ENCODE measurements around the gene TSC22D4. TPM values are rescaled to one million over a fixed set of nuclear protein-coding genes. Genes with fewer than 3 reads are reported as not detected.
A peak's percentile ranks its signal among the peaks of the same experiment; 100 is the strongest.

The TSC22D4 gene
- total and polyA plus RNA-seq, 2 experiments from 2014 or later = 26.2 to 89.6 TPM

GRCh38 chr7:100486111-100486636, 7.2 kb upstream of the TSC22D4 start:
- Histone ChIP-seq H3K4me1 (ENCODE audit: insufficient read depth) (peaks cover 5% of the 10 kb centered on the region), H3K27ac (no peak overlapping the region), H3K27me3 (no peaks in the 10 kb centered on the region), H3K4me3 (no peak overlapping the region), H2AFZ (no peak overlapping the region), H3K4me2 (no peak overlapping the region), H4K20me1 (ENCODE audit: insufficient read depth, poor library complexity, severe bottlenecking) (no peaks in the 10 kb centered on the region), H3K9me2 (replicated peaks; ENCODE audit: insufficient read depth) (no peaks in the 10 kb centered on the region), H3K9me3 (ENCODE audit: low read depth) (no peaks in the 10 kb centered on the region), H3K36me3 (replicated peaks; ENCODE audit: insufficient read depth, low read depth) (no peaks in the 10 kb centered on the region), H3K79me2 (no peaks in the 10 kb centered on the region)
- WGBS (ENCODE audit: low lambda C conversion rate, missing lambda C conversion rate) = 90% methylated on average over 5 of the region's 5 CpGs
- no peak for DNase-seq (ENCODE audit: low spot score)
- TF ChIP-seq EZH2phosphoT487 (IDR thresholded peaks at IDR 0.05; ENCODE audit: low read depth, severe bottlenecking, unreplicated experiment) (no peak), CTCF (IDR thresholded peaks at IDR 0.05; ENCODE audit: poor library complexity) (no peak), EZH2 (IDR thresholded peaks at IDR 0.05; ENCODE audit: borderline replicate concordance) (no peak)

- Histone ChIP-seq H3K9me2 (replicated peaks; ENCODE audit: insufficient read depth) (no peaks in the 10 kb centered on the region), H3K4me2 (peak overlapping the region; percentile 99), H4K20me1 (ENCODE audit: insufficient read depth, poor library complexity, severe bottlenecking) (no peaks in the 10 kb centered on the region), H2AFZ (no peak overlapping the region), H3K36me3 (replicated peaks; ENCODE audit: insufficient read depth, low read depth) (no peaks in the 10 kb centered on the region), H3K4me1 (ENCODE audit: insufficient read depth) (peaks cover 5% of the 10 kb centered on the region), H3K79me2 (no peaks in the 10 kb centered on the region), H3K9me3 (ENCODE audit: low read depth) (no peaks in the 10 kb centered on the region), H3K27me3 (no peaks in the 10 kb centered on the region), H3K4me3 (no peak overlapping the region), H3K27ac (no peak overlapping the region)
- peak; percentile 11 for DNase-seq (ENCODE audit: low spot score)
- 74% methylated on average over 4 of the region's 4 CpGs for WGBS (ENCODE audit: low lambda C conversion rate, missing lambda C conversion rate)
- TF ChIP-seq CTCF (IDR thresholded peaks at IDR 0.05; ENCODE audit: poor library complexity) (no peak), EZH2phosphoT487 (IDR thresholded peaks at IDR 0.05; ENCODE audit: low read depth, severe bottlenecking, unreplicated experiment) (no peak), EZH2 (IDR thresholded peaks at IDR 0.05; ENCODE audit: borderline replicate concordance) (no peak)
Observed at GRCh38 chr7:100485471-100485876, 6.5 kb upstream of the TSC22D4 start.

- Histone ChIP-seq H3K4me2 (peak overlapping the region; percentile 99), H3K36me3 (replicated peaks; ENCODE audit: insufficient read depth, low read depth) (no peaks in the 10 kb centered on the region), H4K20me1 (ENCODE audit: insufficient read depth, poor library complexity, severe bottlenecking) (no peaks in the 10 kb centered on the region), H2AFZ (no peak overlapping the region), H3K27me3 (no peaks in the 10 kb centered on the region), H3K4me1 (ENCODE audit: insufficient read depth) (peaks cover 5% of the 10 kb centered on the region), H3K4me3 (no peak overlapping the region), H3K9me3 (ENCODE audit: low read depth) (no peaks in the 10 kb centered on the region), H3K27ac (peak overlapping the region; percentile 53), H3K9me2 (replicated peaks; ENCODE audit: insufficient read depth) (no peaks in the 10 kb centered on the region), H3K79me2 (peaks cover 3% of the 10 kb centered on the region)
- TF ChIP-seq CTCF (IDR thresholded peaks at IDR 0.05; ENCODE audit: poor library complexity) (no peak), EZH2phosphoT487 (IDR thresholded peaks at IDR 0.05; ENCODE audit: low read depth, severe bottlenecking, unreplicated experiment) (no peak), EZH2 (IDR thresholded peaks at IDR 0.05; ENCODE audit: borderline replicate concordance) (no peak)
- 65% methylated on average over 6 of the region's 6 CpGs for WGBS (ENCODE audit: low lambda C conversion rate, missing lambda C conversion rate)
- no peak for DNase-seq (ENCODE audit: low spot score)
Observed at GRCh38 chr7:100484673-100485045, 5.6 kb upstream of the TSC22D4 start.
